Measurements from ENCODE around the gene FOXQ1. TPM values are rescaled to one million over a fixed set of nuclear protein-coding genes. Genes with fewer than 3 reads are reported as not detected.

FOXQ1 gene
- total and polyA plus RNA-seq, 2 donors (not counting 3 experiments of a cell fraction or from before 2014, with no cell fraction given) = not detected

DNA sequence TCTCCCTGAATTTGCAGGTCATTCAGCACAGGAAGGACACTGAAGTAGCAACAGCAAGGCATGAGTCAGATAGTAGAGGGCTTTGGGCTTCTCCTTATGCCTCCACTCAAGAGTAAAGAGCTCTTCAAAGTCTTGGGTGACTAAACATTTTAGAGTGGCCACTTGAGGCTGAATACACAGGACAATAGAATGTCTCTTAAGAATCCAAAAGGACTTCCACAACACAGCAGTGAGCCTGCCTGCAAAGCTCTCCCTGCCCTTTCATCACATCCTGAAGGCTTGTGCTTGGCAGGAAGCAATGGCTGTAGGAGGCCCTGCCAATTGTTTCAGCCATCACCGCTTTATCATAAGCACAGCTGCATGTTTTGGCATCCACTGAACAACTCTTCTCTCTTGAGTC is 36.8 kb downstream of the FOXQ1 start:
- Histone ChIP-seq H3K27me3 (ENCODE audit: control insufficient read depth in 2 of 2, insufficient read depth in 2 of 2, low read length in 2 of 2) (no peaks in the 10 kb centered on the region), H2AFZ (ENCODE audit: low read depth, low read length) (no peak overlapping the region), H3K9me1 (replicated peaks; ENCODE audit: control insufficient read depth, extremely low read depth, insufficient read depth, low read length) (no peaks in the 10 kb centered on the region), H3K79me2 (ENCODE audit: control insufficient read depth, insufficient read depth, low read length) (no peaks in the 10 kb centered on the region), H3K4me2 (ENCODE audit: insufficient read depth, low read length) (no peak overlapping the region), H3K4me3 (replicated peaks in 1 of 3; ENCODE audit: insufficient read depth in 1 of 3, low read depth in 1 of 3, low read length in 3 of 3) (no peak overlapping the region), H4K20me1 (replicated peaks; ENCODE audit: control insufficient read depth, extremely low read depth, insufficient read depth, low read length) (no peaks in the 10 kb centered on the region), H3K36me3 (ENCODE audit: control insufficient read depth in 2 of 2, extremely low read depth in 1 of 2, insufficient read depth in 2 of 2, low read length in 2 of 2) (no peaks in the 10 kb centered on the region), H3K4me1 (ENCODE audit: control insufficient read depth, extremely low read depth, insufficient read depth, low read length) (no peaks in the 10 kb centered on the region), H3K9me3 (replicated peaks; ENCODE audit: control insufficient read depth, insufficient read depth, low read length) (no peaks in the 10 kb centered on the region), H3K27ac (ENCODE audit: insufficient read depth, low read depth, low read length) (no peak overlapping the region), H3K9ac (replicated peaks; ENCODE audit: extremely low read depth, insufficient read depth, low read length) (no peak overlapping the region)
- ChIA-PET POLR2A (no interaction called here), CTCF (no interaction called here)
- dilution Hi-C loops (cut with MboI; ENCODE audit: extremely low pct_ligation_motif_present, low sequenced_read_pairs) = no loop called here
- BruUV-seq (replicated peaks) = no TSS peak
- FAIRE-seq (no peak), DNase-seq (ENCODE audit: low read depth, low spot score) (no peak)
- intact Hi-C loops (cut with micrococcal nuclease) = no loop called here
- no peak for TF ChIP-seq EZH2 (IDR thresholded peaks at IDR 0.05; ENCODE audit: borderline replicate concordance, low read depth, low read length, severe bottlenecking)
- no peak for TF ChIP-seq GATA2 (IDR thresholded peaks at IDR 0.05; ENCODE audit: insufficient read depth, insufficient read length, low read depth, low read length)
- no peak for TF ChIP-seq POLR2A (IDR thresholded peaks at IDR 0.05; ENCODE audit: low read depth, low read length)
- no peak for TF ChIP-seq JUN (IDR thresholded peaks at IDR 0.05; ENCODE audit: borderline replicate concordance, insufficient read depth, insufficient read length, low read depth)
- TF ChIP-seq MYC (IDR thresholded peaks at IDR 0.05; ENCODE audit: low read depth, low read length) = no peak
- no peak for TF ChIP-seq FOS (IDR thresholded peaks at IDR 0.05; ENCODE audit: borderline replicate concordance, insufficient read depth, low read length)
- no peak for TF ChIP-seq POLR2AphosphoS5 (IDR thresholded peaks at IDR 0.05; ENCODE audit: insufficient read depth, low read depth, low read length)
- TF ChIP-seq, protein P1, sequence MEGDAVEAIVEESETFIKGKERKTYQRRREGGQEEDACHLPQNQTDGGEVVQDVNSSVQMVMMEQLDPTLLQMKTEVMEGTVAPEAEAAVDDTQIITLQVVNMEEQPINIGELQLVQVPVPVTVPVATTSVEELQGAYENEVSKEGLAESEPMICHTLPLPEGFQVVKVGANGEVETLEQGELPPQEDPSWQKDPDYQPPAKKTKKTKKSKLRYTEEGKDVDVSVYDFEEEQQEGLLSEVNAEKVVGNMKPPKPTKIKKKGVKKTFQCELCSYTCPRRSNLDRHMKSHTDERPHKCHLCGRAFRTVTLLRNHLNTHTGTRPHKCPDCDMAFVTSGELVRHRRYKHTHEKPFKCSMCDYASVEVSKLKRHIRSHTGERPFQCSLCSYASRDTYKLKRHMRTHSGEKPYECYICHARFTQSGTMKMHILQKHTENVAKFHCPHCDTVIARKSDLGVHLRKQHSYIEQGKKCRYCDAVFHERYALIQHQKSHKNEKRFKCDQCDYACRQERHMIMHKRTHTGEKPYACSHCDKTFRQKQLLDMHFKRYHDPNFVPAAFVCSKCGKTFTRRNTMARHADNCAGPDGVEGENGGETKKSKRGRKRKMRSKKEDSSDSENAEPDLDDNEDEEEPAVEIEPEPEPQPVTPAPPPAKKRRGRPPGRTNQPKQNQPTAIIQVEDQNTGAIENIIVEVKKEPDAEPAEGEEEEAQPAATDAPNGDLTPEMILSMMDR (IDR thresholded peaks at IDR 0.05; ENCODE audit: extremely low read depth in 1 of 2, insufficient read depth in 1 of 2, low read depth in 1 of 2, low read length in 2 of 2) = no peak

All from endothelial cell of umbilical vein (primary cell).